ENCODE data around the gene FKBP15. TPM values are rescaled to one million over a fixed set of nuclear protein-coding genes. Genes with fewer than 3 reads are reported as not detected.
"Not testable (repeated sequence)": the region's sequence is repeated elsewhere in the genome, so short reads cannot be mapped to it uniquely, and the experiment has no call there.

The FKBP15 gene
- total RNA-seq, 1 donor, result 15.4 TPM

DNA sequence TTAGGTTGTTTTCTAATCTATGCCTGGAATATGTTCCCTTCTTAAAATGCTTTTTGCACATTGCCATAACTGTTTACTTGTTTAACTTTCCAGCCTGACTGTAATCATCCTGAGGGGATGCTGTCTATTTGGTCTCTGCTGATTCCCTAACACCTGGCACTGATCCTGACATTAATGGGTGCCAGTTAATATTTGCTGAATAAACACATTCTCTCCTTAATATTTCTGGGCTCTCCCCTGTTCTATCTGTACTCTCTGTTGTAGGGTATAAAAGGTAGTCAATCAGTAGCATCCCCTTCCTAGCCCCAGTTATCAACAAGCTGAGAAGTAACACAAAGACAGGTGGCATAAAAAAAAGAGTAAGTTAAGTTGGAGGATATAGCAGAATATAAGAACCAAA is 91.6 kb downstream of the FKBP15 start:
- Histone ChIP-seq H3K9me3 (ENCODE audit: low read depth, low read length) (no peaks in the 10 kb centered on the region), H3K27me3 (ENCODE audit: insufficient read depth, low read length) (peaks cover 12% of the 10 kb centered on the region), H3K4me1 (ENCODE audit: insufficient read depth, low read length) (peaks cover 11% of the 10 kb centered on the region), H3K4me3 (ENCODE audit: low read length) (no peak overlapping the region)

- H3K4me3 ChIP-seq (ENCODE audit: low read length), result no peak overlapping the region
- peaks cover 9% of the 10 kb centered on the region for H3K27me3 ChIP-seq (ENCODE audit: insufficient read depth, low read length)
- no peaks in the 10 kb centered on the region for H3K9me3 ChIP-seq (ENCODE audit: low read depth, low read length)
- peaks cover 11% of the 10 kb centered on the region for H3K4me1 ChIP-seq (ENCODE audit: insufficient read depth, low read length)
These were observed 95.6 kb downstream of the FKBP15 start for GRCh38 chr9:113125386-113126035.

DNA sequence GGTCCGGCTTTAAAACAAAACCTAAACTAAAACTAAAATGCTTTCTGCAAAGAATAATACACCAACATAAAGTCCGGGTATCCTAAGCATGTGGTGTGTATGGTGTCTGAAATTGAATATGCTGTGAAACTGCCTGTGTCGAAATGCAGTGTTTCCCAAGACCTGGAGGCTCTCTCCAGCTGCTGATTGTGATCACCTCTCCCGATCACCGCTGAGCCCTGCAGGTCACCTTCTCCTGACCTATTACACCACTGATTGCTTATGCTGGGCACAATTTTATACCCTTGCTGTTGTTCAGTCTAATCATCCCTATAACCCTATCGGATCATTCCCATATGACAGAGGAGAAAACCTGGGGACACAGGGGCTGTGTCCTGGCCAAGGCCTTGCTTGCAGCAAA is 102.2 kb downstream of the FKBP15 start:
- H3K9me3 ChIP-seq (ENCODE audit: low read depth, low read length); H3K4me3 ChIP-seq (ENCODE audit: low read length): not testable (repeated sequence)

More for the DNA sequence above, 102.2 kb downstream of the FKBP15 start:
- not testable (repeated sequence) for H3K4me1 ChIP-seq (ENCODE audit: insufficient read depth, low read length); H3K27me3 ChIP-seq (ENCODE audit: insufficient read depth, low read length)

Other genes with a start within 250 kb of the FKBP15 start
- gene ZNF883, start 209.1 kb downstream of the FKBP15 start, total RNA-seq, result 0.84 TPM
- 0.42 TPM for gene ZFP37, start 164.6 kb downstream of the FKBP15 start, total RNA-seq
- 38.8 TPM for gene SLC31A2, start 70.3 kb downstream of the FKBP15 start, total RNA-seq
- 8.0 TPM for gene SLC31A1, start 267 bp upstream of the FKBP15 start, total RNA-seq
- gene CDC26, start 54.3 kb upstream of the FKBP15 start, total RNA-seq, result 13.2 TPM
- 15.4 TPM for gene PRPF4, start 54.4 kb upstream of the FKBP15 start, total RNA-seq
- not detected for gene RNF183, start 82.1 kb upstream of the FKBP15 start, total RNA-seq
- 0.21 TPM for gene WDR31, start 119.0 kb upstream of the FKBP15 start, total RNA-seq
- 0.42 TPM for gene BSPRY, start 128.3 kb upstream of the FKBP15 start, total RNA-seq
- gene HDHD3, start 155.7 kb upstream of the FKBP15 start, total RNA-seq, result 8.6 TPM
- gene ALAD, start 180.0 kb upstream of the FKBP15 start, total RNA-seq, result 6.8 TPM
- 74.1 TPM for gene POLE3, start 189.4 kb upstream of the FKBP15 start, total RNA-seq
- gene C9orf43, start 189.5 kb upstream of the FKBP15 start, total RNA-seq, result 0.21 TPM
- 15.4 TPM for gene RGS3, start 242.4 kb upstream of the FKBP15 start, total RNA-seq

All from mononuclear cell (primary cell).